Ovary (tissue), 3 donors: ENCODE measurements around the gene COX8C.

Source experiments
- EP300 ChIP-seq: sonication (generic); formaldehyde crosslinking; IDR thresholded peaks from one replicate; pipeline ENCODE4 v1.6.1; 2017; ENCODE audit warnings: antibody characterized with exemption
- POLR2A ChIP-seq: fragments of 450-650 bp; IDR thresholded peaks from one replicate; pipeline ENCODE4 v1.6.1; 2017; ENCODE audit warnings: antibody characterized with exemption, mild to moderate bottlenecking, moderate library complexity
- TF ChIP-seq, protein P1 (sequence below), 3 donors: fragments of 450-650 bp in 2 of 3; fragments of 200-600 bp in 1 of 3; IDR thresholded peaks; one replicate each; pipeline versions ENCODE4 v1.5.1 to v1.8.0; 2016 to 2022; ENCODE audit warnings: antibody characterized with exemption in 3 of 3, mild to moderate bottlenecking in 1 of 3
- donor health status: DM: no; HTN: no; CAD: no.

GRCh38 chr14:93332397-93332852 lies 14.6 kb upstream of the COX8C start:
- TF ChIP-seq, protein P1, sequence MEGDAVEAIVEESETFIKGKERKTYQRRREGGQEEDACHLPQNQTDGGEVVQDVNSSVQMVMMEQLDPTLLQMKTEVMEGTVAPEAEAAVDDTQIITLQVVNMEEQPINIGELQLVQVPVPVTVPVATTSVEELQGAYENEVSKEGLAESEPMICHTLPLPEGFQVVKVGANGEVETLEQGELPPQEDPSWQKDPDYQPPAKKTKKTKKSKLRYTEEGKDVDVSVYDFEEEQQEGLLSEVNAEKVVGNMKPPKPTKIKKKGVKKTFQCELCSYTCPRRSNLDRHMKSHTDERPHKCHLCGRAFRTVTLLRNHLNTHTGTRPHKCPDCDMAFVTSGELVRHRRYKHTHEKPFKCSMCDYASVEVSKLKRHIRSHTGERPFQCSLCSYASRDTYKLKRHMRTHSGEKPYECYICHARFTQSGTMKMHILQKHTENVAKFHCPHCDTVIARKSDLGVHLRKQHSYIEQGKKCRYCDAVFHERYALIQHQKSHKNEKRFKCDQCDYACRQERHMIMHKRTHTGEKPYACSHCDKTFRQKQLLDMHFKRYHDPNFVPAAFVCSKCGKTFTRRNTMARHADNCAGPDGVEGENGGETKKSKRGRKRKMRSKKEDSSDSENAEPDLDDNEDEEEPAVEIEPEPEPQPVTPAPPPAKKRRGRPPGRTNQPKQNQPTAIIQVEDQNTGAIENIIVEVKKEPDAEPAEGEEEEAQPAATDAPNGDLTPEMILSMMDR (IDR thresholded peaks at IDR 0.05), result no peak
- TF ChIP-seq POLR2A (no peak), EP300 (no peak)
